Activated T-cell treated with anti-CD3 and anti-CD28 coated beads for 24 hours (primary cell): Measurements from ENCODE around the gene UBA52.
A peak's percentile ranks its signal among the peaks of the same experiment; 100 is the strongest.
"Not testable (repeated sequence)": the region's sequence is repeated elsewhere in the genome, so short reads cannot be mapped to it uniquely, and the experiment has no call there.

ENCODE experiments used
- DNase-seq: peaks from one replicate; pipeline ENCODE4 v3.0.0-alpha.2; 2020; ENCODE audit warnings: low read depth

UBA52 gene

DNA sequence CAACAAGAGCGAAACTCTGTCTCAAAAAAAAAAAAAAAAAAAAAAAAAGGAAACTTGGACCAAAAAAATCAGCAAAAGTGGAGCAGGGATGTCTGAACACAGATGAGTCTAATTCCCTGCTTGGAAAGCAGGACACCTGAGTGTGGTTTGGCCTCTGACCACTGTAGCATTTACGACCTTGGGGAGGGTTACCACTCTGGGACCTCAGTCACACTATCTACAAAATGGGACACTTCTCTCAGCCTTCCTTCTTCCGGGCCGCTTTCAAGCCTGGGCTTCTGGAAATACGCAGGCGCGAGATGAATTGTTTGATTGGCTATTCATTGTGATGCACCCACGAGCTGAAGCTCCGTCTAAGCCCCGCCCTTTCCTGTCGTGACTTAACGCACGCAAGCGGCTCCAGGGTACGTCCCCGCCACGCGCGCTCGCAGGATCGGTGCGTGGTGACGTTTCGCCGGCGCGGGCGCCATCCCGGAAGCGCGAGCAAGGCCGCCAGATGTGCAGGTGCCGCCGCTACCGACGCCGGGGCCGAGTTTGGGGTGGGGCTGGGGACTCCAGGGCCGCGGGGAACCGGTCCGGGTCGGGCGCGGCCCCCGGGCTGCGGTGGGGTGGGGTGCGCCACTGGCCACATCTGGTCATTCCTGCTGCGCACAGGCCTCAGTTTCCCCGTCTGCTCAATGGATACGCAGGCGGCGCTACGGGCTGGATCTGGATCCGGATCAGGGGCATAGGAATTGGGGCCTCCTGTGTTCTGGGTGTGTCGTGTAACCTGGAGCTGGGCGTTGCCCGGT, 14.1 kb upstream of the UBA52 start, which contains the start of gene KXD1:
TSS of gene KXD1 (plus strand) at position 460 of the 791 bp plus-strand sequence. CDS start 4,187 bp downstream, outside the sequence.
- peak; percentile 96 for DNase-seq

GRCh38 chr19:18558202-18558555, 13.5 kb upstream of the UBA52 start:
- DNase-seq: no peak

DNA sequence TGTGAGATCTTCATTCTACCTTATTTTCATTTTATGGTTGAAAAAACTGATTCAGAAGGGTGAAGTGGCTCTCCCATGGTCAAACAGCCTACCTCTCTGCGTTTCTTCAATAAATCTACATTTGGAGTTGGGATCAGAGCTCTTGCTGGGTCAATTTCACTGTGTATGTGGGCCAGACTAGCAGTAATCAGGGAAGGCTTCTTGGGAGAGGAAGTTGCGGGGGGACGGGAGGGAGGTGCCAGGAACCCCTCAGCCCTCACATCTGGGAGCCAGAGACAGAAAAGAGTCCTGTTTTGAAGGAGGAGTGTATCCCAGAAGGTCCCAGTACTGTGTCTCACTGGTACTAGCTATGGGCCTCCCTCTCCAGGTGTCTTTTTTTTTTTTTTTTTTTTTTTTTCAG, 13.1 kb upstream of the UBA52 start:
- DNase-seq: no peak

- DNase-seq: no peak
These were observed 12.0 kb upstream of the UBA52 start for GRCh38 chr19:18559685-18560084.

GRCh38 chr19:18562086-18562485, 9.6 kb upstream of the UBA52 start:
- no peak for DNase-seq

DNA sequence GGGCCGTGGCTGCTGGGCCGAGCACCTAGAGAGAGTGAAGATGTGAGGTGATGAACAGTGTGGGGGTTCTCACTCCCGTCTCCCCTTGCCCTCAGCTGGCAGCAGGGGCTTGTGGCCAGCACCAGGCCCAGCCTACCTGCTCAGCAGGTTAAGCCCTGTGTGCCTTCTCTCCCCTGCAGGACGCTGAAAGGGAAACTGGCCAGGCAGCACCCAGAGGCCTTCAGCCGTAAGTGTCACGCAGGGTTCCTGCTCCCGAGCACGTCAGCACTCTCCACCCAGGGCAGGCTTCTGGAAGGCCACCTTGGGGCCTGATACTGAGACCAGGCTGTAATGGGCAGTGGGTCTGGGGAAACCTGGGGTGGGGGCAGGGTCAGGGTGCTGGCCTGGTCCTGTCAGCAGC, 4.7 kb upstream of the UBA52 start:
- no peak for DNase-seq

DNA sequence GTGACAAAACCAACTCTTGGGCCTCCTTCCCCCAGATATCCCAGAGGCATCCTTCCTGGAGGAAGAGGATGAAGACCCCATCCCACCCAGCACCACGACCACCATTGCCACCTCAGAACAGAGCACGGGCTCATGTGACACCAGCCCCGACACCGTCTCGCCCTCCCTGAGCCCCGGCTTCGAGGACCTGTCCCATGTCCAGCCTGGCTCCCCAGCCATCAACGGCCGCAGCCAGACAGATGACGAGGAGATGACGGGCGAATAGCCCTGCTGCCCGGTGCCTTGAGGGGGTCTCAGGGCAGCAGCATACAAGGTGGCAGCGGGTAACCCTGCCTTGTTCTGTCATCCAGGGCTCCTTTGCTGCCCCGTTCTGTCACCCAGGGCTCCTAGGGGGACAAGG, 3.3 kb upstream of the UBA52 start:
- no peak for DNase-seq

DNA sequence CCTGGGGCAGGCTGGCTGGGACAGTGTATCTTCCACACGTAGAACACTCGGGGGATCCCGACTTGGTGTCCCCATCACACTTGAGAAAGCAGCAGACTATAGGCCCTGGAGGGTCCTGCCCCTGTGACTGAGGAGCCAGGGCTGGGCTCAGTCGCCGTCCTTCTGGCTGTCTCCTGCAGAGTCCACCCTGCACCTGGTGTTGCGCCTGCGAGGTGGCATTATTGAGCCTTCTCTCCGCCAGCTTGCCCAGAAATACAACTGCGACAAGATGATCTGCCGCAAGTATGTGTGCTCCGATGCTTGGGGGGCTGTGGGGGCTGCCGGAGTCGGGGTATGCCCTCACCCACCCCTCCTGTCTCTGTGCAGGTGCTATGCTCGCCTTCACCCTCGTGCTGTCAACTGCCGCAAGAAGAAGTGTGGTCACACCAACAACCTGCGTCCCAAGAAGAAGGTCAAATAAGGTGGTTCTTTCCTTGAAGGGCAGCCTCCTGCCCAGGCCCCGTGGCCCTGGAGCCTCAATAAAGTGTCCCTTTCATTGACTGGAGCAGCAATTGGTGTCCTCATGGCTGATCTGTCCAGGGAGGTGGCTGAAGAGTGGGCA, 3.1 kb downstream of the UBA52 start:
- no peak for DNase-seq

DNA sequence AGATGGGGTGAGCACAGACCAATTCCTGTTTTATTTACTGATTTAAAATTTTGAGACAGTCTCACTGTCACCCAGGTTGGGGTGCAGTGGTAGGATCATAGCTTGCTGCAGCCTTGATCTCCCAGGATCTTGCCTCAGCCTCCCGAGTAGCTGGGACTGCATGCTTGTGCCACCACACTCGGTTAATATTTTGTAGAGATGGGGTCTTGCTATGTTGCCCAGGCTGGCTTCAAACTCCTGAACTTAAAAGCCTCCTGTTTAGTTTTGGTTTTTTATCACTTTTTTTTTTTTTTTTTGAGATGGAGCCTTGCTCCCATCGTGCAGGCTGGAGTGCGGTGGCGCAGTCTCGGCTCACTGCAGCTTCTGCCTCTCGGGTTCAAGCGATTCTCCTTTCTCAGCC, 4.7 kb downstream of the UBA52 start:
- DNase-seq: no peak

GRCh38 chr19:18577365-18577914, 5.8 kb downstream of the UBA52 start:
- no peak for DNase-seq

DNA sequence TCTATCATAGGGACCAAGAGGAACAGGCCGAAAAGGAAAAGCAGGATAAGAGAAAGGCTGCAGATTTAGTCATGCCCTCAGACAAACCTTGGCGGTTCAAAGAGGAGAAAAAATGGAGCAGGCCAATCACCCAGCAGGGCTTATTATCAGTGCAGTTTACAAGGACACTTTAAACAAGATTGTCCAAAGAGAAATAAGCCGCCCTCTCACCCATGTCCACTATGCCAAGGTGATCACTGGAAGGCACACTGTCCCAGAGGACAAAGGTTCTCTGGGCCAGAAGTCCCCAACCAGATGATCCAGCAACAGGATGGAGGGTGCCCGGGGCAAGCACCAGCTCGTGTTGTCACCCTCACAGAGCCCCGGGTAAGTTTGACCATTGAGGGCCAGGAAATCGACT, 8.7 kb downstream of the UBA52 start:
- DNase-seq: no peak

DNA sequence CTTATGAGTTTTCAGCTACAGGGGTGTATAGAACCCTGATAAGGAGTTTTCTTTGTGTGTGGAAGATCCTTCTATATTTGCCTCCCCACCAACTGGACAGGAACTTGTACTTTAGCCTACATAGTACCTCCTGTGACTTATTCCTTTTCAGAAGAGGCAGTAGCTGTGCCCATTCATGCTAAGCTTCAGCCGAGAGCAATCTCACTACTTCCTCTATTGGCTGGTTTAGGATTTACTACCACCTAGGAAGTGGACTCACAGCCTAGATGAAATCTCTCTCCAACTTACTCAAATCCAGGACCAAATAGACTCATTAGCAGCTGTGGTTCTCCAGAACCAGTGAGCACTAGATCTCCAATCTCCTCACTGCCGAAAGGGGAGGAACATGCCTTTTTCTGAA, 14.6 kb downstream of the UBA52 start:
- no peak for DNase-seq

DNA sequence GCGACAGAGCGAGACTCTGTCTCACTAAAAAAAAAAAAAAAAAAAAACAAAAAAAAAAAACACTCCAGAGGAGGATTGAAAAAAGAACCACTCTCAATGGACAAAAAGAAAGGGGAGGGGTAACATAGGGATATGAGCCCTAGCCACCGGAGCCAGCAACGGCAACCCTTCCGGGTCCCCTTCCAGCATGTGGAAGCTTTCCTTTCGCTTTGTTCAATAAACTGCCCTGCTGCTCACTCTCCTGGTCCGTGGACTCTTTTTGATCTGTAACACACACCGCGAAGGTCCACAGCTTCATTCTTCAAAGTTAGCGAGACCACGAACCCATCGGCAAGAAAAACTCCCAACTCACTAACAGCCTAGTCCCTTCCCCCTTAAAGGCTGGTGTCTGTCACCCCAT, 15.9 kb downstream of the UBA52 start:
- no peak for DNase-seq

- no peak for DNase-seq
These were observed 16.4 kb downstream of the UBA52 start for GRCh38 chr19:18587962-18588610.

GRCh38 chr19:18588611-18589379, 17.1 kb downstream of the UBA52 start, which contains the start of gene REX1BD:
TSS of gene REX1BD (plus strand) at chr19:18588798. CDS start at chr19:18588802, 4 bp downstream.
- peak; percentile 85 for DNase-seq

GRCh38 chr19:18589380-18590272, 18.0 kb downstream of the UBA52 start:
- DNase-seq: no peak

GRCh38 chr19:18590273-18591272, 18.9 kb downstream of the UBA52 start:
- DNase-seq: no peak

GRCh38 chr19:18591735-18592385, 20.2 kb downstream of the UBA52 start:
- no peak for DNase-seq

GRCh38 chr19:18592732-18593131, 21.1 kb downstream of the UBA52 start:
- not testable (repeated sequence) for DNase-seq
